Panc1 (cell line): Measurements from ENCODE around the gene GPC3. TPM values are rescaled to one million over a fixed set of nuclear protein-coding genes. Genes with fewer than 3 reads are reported as not detected.

Experiments
- ATAC-seq: fragments of 200-7000 bp; cut with Tn5 transposase; 2 replicates; pipeline ENCODE4 v1.9.1; 2020; ENCODE audit warnings: mild to moderate bottlenecking, moderate library complexity
- BruUV-seq: library from RNA; stranded (reverse); fragments of 400-500 nt; replicated peaks from 2 replicates; lab custom pipeline; 2021; lab: Mats Ljungman, UMichigan
- CTCF ChIA-PET: fragments of 300-600 bp; sonication (Branson Sonifier 250); formaldehyde crosslinking; loops from one replicate; lab custom pipeline; 2022; ENCODE audit warnings: antibody characterized with exemption; lab: Charles Lee
- POLR2A ChIA-PET: fragments of 300-600 bp; sonication (Branson Sonifier 250); formaldehyde crosslinking; loops from one replicate; lab custom pipeline; 2022; ENCODE audit warnings: antibody characterized with exemption; lab: Charles Lee
- DNase-seq: peaks from one replicate; pipeline ENCODE4 v3.0.0-alpha.2; 2010; ENCODE audit warnings: low read depth, low spot score
- H3K27ac ChIP-seq: 2 replicates; pipeline ENCODE4 v1.5.1; 2011; ENCODE audit warnings: mild to moderate bottlenecking, low read length, inconsistent platforms
- H3K27me3 ChIP-seq: fragments of 200-500 bp; sonication (Bioruptor generic); 2 replicates; pipeline ENCODE4 v1.6.0; 2014; ENCODE audit warnings: low read length, inconsistent platforms; ENCODE audit not compliant: control insufficient read depth, insufficient read depth
- H3K36me3 ChIP-seq: fragments of 200-500 bp; sonication (Bioruptor generic); 2 replicates; pipeline ENCODE4 v1.5.1; 2014; ENCODE audit warnings: inconsistent platforms, mild to moderate bottlenecking, low read length, moderate library complexity; ENCODE audit not compliant: control insufficient read depth, insufficient read depth
- H3K4me1 ChIP-seq: 2 replicates; pipeline ENCODE4 v1.5.1; 2011; ENCODE audit warnings: inconsistent platforms, mild to moderate bottlenecking, low read length, moderate library complexity; ENCODE audit not compliant: control insufficient read depth, insufficient read depth
- H3K4me3 ChIP-seq, 2 experiments: 2 replicates each; pipeline ENCODE4 v1.5.1; 2011 to 2012; ENCODE audit warnings: low read depth in 2 of 2, low read length in 2 of 2, mild to moderate bottlenecking in 2 of 2, inconsistent platforms in 1 of 2, moderate library complexity in 1 of 2
- H3K9me3 ChIP-seq: fragments of 200-500 bp; sonication (Bioruptor generic); 2 replicates; pipeline ENCODE4 v1.5.1; 2014; ENCODE audit warnings: low read depth, mild to moderate bottlenecking, inconsistent platforms, low read length, moderate library complexity; ENCODE audit not compliant: control insufficient read depth, insufficient read depth
- CTCF ChIP-seq: fragments of 450-650 bp; IDR thresholded peaks from 2 replicates; pipeline ENCODE4 v1.5.1; 2017; ENCODE audit warnings: mild to moderate bottlenecking
- POLR2AphosphoS5 ChIP-seq: IDR thresholded peaks from 2 replicates; pipeline ENCODE4 v1.6.1; 2012; ENCODE audit warnings: mild to moderate bottlenecking, low read depth, low read length, moderate library complexity
- REST ChIP-seq, 2 experiments: IDR thresholded peaks; 2 replicates each; pipeline ENCODE4 v1.6.1; 2011 to 2012; ENCODE audit warnings: low read depth in 2 of 2, control low read depth in 1 of 2, low read length in 1 of 2, mild to moderate bottlenecking in 1 of 2, moderate library complexity in 1 of 2; ENCODE audit not compliant: insufficient read depth in 1 of 2
- SIN3A ChIP-seq: IDR thresholded peaks from 2 replicates; pipeline ENCODE4 v1.6.1; 2012; ENCODE audit warnings: low read depth, mild to moderate bottlenecking, low read length, moderate library complexity, borderline replicate concordance; ENCODE audit not compliant: insufficient read depth
- TCF7L2 ChIP-seq: IDR thresholded peaks from 2 replicates; pipeline ENCODE4 v1.6.1; 2011; ENCODE audit warnings: mild to moderate bottlenecking, low read depth, low read length, inconsistent platforms
- in situ Hi-C: cut with HindIII; loops from 2 replicates; pipeline ENCODE4 v1.10.0; 2016; ENCODE audit warnings: low sequenced_read_pairs, low pct_unique_long_range_greater_than_20kb
- intact Hi-C: fragments of 100-400 bp; cut with micrococcal nuclease; formaldehyde crosslinking; loops from one replicate; pipeline ENCODE4 v1.10.0; 2022; ENCODE audit not compliant: unreplicated experiment
- total RNA-seq: library from RNA; stranded (reverse); gene quantifications from one replicate; pipeline ENCODE4 v1.2.1, GENCODE V29; 2021; ENCODE audit not compliant: unreplicated experiment

The GPC3 gene
- total RNA-seq, 1 experiment from 2014 or later, result 0.95 TPM

GRCh38 chrX:133884430-133885394 is 100.7 kb downstream of the GPC3 start:
- Histone ChIP-seq H3K27me3 (no peaks in the 10 kb centered on the region), H3K4me3 (no peak overlapping the region), H3K27ac (no peak overlapping the region), H3K4me1 (no peaks in the 10 kb centered on the region), H3K9me3 (no peaks in the 10 kb centered on the region), H3K36me3 (no peaks in the 10 kb centered on the region)
- POLR2A ChIA-PET, result no interaction called here
- no TSS peak for BruUV-seq
- TF ChIP-seq POLR2AphosphoS5, result no peak
- no peak for TF ChIP-seq SIN3A
- no peak for TF ChIP-seq CTCF
- no peak for TF ChIP-seq REST (IDR thresholded peaks at IDR 0.05; ENCODE audit: insufficient read depth in 1 of 2, low read depth in 2 of 2, low read length in 1 of 2)
- no peak for TF ChIP-seq TCF7L2
- ATAC-seq (no peak), DNase-seq (no peak)
- intact Hi-C loops (no loop called here), in situ Hi-C loops (no loop called here)
- CTCF ChIA-PET, result no interaction called here

GRCh38 chrX:133881893-133882292 is 103.5 kb downstream of the GPC3 start:
- CTCF ChIA-PET, result no interaction called here
- intact Hi-C loops (no loop called here), in situ Hi-C loops (no loop called here)
- Histone ChIP-seq H3K27ac (no peak overlapping the region), H3K36me3 (no peaks in the 10 kb centered on the region), H3K4me3 (no peak overlapping the region), H3K27me3 (no peaks in the 10 kb centered on the region), H3K4me1 (no peaks in the 10 kb centered on the region), H3K9me3 (no peaks in the 10 kb centered on the region)
- ATAC-seq (no peak), DNase-seq (no peak)
- TF ChIP-seq SIN3A (no peak), CTCF (no peak), POLR2AphosphoS5 (no peak), TCF7L2 (no peak), REST (IDR thresholded peaks at IDR 0.05; ENCODE audit: insufficient read depth in 1 of 2, low read depth in 2 of 2, low read length in 1 of 2) (no peak)
- BruUV-seq, result no TSS peak
- POLR2A ChIA-PET, result no interaction called here
